GM18951 (cell line): ENCODE measurements around the gene FUT7.
"Not testable (repeated sequence)": the region's sequence is repeated elsewhere in the genome, so short reads cannot be mapped to it uniquely, and the experiment has no call there.

Source experiments
- POLR2A ChIP-seq: IDR thresholded peaks from 4 replicates; pipeline ENCODE4 v1.6.1; 2011; ENCODE audit warnings: mild to moderate bottlenecking; ENCODE audit not compliant: insufficient read length, insufficient read depth; ENCODE audit errors: extremely low read depth
- in situ Hi-C: fragments of 300-500 bp; cut with MboI; formaldehyde crosslinking; loops from one replicate; pipeline ENCODE4 v1.12.0; 2022; ENCODE audit warnings: low sequenced_read_pairs, mixed read lengths, inconsistent platforms; ENCODE audit not compliant: unreplicated experiment

Gene FUT7

GRCh38 chr9:137011907-137012675, 19.8 kb downstream of the FUT7 start:
- no peak for TF ChIP-seq POLR2A
- in situ Hi-C loops = no loop called here

DNA sequence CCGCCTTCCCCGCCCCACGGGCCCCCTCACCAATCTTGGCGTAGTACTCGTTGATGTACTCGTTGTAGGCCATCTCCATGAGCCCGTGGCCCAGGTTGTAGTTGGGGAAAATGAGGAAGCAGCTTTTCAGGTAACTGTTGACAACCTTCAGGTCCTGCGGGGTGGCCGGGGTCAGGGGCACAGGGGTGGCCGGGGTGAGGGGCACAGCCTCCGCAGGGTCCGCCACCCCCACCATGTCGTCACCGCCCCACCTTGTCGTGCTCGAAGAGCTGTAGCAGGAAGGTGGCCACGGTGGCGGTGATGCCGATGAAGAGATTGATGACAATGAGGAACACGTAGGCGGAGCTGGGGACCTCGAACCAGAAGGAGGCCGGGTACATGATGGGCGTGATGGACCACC, 20.7 kb downstream of the FUT7 start:
- in situ Hi-C loops = no loop called here
- no peak for TF ChIP-seq POLR2A

GRCh38 chr9:137009938-137010732, 21.8 kb downstream of the FUT7 start:
- TF ChIP-seq POLR2A = no peak
- in situ Hi-C loops = no loop called here

DNA sequence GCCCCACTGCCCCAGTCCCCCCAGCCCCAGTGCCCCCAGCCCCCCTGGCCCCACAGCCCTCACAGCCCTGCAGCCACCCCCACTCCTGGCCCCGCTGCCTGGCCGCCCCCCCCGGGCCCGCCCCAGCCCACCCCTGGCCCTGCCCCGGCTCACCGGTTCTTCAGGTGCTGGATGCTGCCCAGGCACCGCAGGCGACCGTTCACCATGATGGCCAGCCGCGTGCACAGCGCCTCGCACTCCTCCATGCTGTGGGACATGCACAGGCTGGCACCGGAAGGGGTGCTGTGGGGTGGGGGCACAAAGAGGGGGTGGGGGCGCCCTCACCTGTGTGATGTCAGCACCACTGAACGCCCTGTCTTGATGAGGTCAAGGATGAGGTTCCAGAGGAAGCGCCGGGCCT, 22.7 kb downstream of the FUT7 start:
- TF ChIP-seq POLR2A = no peak
- in situ Hi-C loops = no loop called here

DNA sequence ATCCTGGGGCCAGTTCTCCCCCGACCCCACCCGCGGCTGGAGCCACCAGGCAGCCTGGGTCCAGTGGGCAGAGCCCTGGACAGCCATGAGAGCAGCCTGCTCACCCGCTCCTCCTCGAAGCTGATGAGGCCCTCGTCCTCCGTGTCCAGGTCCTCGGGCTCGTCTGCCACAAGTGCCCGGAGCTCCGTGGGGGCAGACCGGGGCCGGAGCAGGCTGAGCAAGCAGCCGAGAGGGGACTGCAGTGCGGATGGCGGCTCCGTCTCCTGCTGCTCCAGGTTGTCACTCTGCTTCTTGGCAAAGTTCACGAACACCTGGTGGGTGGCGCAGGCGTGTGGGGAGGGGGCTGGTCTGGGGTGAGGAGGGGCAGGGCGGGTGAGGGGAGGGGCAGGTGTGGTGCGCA, 23.6 kb downstream of the FUT7 start:
- no peak for TF ChIP-seq POLR2A
- in situ Hi-C loops = no loop called here

DNA sequence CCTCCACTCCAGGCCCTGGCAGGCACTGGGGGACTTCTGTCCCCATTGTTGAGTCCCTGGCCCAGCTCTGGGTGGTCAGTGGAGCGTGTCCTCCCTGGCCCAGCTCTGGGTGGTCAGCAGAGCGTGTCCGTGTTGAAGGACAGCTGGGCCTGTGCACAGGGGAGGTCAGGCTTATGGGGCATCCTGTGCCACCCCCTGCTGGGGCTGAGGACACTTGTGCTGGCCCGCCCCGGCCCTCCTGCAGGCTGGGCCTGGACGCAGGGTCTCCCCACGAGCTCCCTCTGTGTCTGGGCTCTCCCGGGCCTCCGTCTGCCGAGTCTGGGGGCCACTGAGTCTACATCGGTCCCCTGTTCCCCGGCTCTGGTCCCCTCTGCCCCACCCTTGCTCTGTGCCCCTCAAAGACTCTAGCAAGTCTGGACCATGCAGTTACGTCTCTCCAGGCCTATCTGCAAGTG, 24.0 kb downstream of the FUT7 start:
- in situ Hi-C loops = no loop called here
- no peak for TF ChIP-seq POLR2A

GRCh38 chr9:137007108-137007815, 24.6 kb downstream of the FUT7 start:
- no peak for TF ChIP-seq POLR2A

GRCh38 chr9:137006116-137007003, 25.5 kb downstream of the FUT7 start:
- TF ChIP-seq POLR2A = no peak
- in situ Hi-C loops = no loop called here

More at GRCh38 chr9:137007108-137007815, 24.6 kb downstream of the FUT7 start:
- in situ Hi-C loops = no loop called here

GRCh38 chr9:137004285-137004684, 27.6 kb downstream of the FUT7 start:
- in situ Hi-C loops = not testable (repeated sequence)

GRCh38 chr9:137002646-137003041, 29.2 kb downstream of the FUT7 start:
- TF ChIP-seq POLR2A = no peak
- in situ Hi-C loops = no loop called here

DNA sequence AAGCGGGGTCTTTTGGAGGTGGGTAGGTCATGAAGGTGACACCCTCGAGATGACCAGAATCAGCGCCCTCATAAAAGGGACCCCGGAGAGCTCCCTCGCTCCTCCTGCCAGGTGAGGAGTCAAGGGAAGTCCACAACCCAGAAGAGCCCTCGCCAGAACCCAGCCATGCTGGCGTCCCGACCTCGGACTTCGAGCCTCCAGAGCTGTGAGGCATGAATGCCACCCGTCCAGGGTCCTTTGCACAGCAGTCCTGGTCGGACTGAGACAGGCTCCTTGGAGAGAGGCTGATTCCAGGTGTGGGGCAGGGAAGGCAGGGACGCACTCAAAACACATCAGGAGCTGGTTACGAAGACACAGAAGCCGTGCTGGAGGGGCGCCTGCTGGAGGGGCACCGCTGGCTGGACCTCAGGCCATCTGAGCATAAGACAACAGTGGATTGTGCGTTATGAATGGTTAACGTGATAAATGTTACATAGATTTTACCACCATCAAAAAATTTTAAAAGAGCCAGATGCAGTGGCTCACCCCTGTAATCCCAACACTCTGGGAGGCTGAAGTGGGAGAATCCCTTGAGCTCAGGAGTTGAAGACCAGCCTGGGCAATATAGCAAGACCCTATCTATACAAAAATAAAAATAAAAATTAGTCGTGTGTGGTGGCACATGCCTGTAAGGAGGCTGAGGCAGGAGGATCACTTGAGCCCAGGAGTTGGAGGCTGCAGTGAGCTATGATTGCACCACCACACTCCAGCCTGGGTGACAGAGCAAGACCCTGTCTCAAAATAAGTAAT, 29.8 kb downstream of the FUT7 start:
- in situ Hi-C loops = no loop called here
- no peak for TF ChIP-seq POLR2A
